Stimulated activated memory B cell treated with anti-CD40 and anti-IgM and Interleukin-4, amounts not matched to agents 10 μg/mL and 1 μg/mL and 100 μg/mL, for 72 hours (primary cell): ENCODE data around the gene RRN3.
"Not testable (repeated sequence)": the region's sequence is repeated elsewhere in the genome, so short reads cannot be mapped to it uniquely, and the experiment has no call there.

Experiments used
- ATAC-seq: fragments of 150-1000 bp; cut with Tn5 transposase; 2 replicates; pipeline ENCODE4 v1.10.0; 2021
- H3K27ac Mint-ChIP-seq: one replicate; pipeline ENCODE4 v1.8.0; 2022; ENCODE audit warnings: mild to moderate bottlenecking, mixed read lengths
- H3K27me3 Mint-ChIP-seq: one replicate; pipeline ENCODE4 v1.8.0; 2022; ENCODE audit warnings: mixed read lengths
- H3K36me3 Mint-ChIP-seq: one replicate; pipeline ENCODE4 v1.8.0; 2022; ENCODE audit warnings: mixed read lengths
- H3K4me1 Mint-ChIP-seq: one replicate; pipeline ENCODE4 v1.8.0; 2022; ENCODE audit warnings: mixed read lengths
- H3K4me3 Mint-ChIP-seq: one replicate; pipeline ENCODE4 v1.8.0; 2022; ENCODE audit warnings: mild to moderate bottlenecking, moderate library complexity, mixed read lengths
- H3K9me3 Mint-ChIP-seq: one replicate; pipeline ENCODE4 v1.8.0; 2022; ENCODE audit warnings: mixed read lengths

RRN3 gene

GRCh38 chr16:15045270-15045669 lies 48.8 kb downstream of the RRN3 start:
- H3K9me3 Mint-ChIP-seq, H3K27ac Mint-ChIP-seq, H3K4me1 Mint-ChIP-seq, ATAC-seq, H3K27me3 Mint-ChIP-seq, H3K4me3 Mint-ChIP-seq: not testable (repeated sequence)
- H3K36me3 Mint-ChIP-seq = peaks cover 38% of the 10 kb centered on the region

DNA sequence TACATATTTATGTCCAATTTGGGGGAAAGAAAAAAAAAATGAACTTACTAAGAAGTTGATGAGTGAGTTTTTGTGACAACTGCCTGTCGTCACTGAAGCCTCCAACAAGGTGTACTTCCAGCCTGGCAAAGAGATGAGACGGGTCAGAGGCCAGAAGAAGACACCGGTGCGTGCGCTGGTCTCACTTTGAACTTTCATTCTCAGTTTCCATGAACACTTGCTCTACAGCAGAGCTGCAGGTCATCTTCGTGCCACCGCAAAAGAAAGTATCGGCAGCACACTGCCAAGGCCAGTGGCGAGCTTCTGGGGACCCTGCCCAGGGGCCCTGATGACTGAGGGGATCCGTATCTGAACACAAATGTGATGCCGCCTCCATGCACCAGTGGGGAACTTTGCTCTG lies 49.8 kb downstream of the RRN3 start:
- ATAC-seq = no peak
- Mint-ChIP-seq H3K4me3 (no peak overlapping the region), H3K36me3 (peaks cover 38% of the 10 kb centered on the region), H3K27me3 (no peaks in the 10 kb centered on the region), H3K9me3 (no peaks in the 10 kb centered on the region), H3K4me1 (no peaks in the 10 kb centered on the region), H3K27ac (no peak overlapping the region)

DNA sequence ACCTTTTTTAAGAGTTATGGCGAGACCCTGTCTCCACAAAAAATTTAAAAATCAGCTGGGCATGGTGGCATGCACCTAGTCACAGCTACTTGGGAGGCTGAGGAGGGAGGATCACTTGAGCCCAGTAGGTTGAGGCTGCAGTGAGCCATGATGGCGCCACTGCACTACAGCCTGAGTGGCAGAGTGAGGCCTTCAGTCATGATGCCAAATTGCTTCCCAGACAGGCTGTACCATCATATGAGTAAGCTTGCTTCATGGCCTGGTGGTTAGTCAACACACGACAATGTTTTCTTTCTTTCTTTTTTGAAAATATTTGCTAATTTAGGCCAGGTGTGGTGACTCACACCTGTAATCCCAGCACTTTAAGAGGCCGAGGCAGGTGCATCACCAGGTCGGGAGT lies 50.7 kb downstream of the RRN3 start:
- Mint-ChIP-seq H3K27me3 (no peaks in the 10 kb centered on the region), H3K9me3 (no peaks in the 10 kb centered on the region), H3K27ac (no peak overlapping the region), H3K36me3 (peaks cover 38% of the 10 kb centered on the region), H3K4me3 (no peak overlapping the region), H3K4me1 (no peaks in the 10 kb centered on the region)
- ATAC-seq = no peak

DNA sequence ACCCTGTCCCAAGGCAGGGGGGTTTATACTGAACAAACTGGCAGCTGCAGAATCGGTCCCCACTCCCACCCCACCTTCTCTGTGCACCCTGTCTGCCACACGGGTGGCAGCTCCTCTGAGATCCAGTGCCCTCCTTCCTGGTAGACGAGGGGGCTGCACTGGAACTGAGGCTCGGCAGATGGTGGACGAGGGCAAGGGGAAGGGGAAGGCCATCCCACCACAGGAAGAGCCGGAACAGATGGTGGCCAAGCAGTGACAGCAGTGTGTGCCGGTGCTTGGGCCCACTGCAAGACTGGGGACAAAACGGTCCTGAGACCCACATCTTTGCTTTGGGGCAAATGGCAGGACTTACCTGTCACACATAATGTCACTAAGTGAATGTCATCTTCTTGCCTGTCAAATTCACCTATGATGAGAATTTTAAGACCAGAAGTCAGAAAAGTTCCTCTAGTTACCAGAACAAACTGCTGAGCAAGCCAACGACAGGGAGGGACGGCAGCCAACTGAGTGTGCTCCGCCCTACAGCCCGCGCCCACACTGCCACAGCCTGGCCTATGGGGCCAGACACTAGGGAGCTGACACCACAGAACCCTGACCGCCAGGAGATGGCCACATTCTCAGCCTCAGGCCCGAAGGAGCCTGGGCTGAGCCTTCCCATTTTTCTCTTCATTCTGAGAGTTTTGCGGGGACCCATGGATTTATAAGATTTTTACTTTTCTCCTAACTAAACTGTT lies 52.6 kb downstream of the RRN3 start:
- H3K4me3 Mint-ChIP-seq = no peak overlapping the region
- H3K27ac Mint-ChIP-seq = peak overlapping the region; percentile 32
- no peaks in the 10 kb centered on the region for H3K4me1 Mint-ChIP-seq
- peaks cover 33% of the 10 kb centered on the region for H3K36me3 Mint-ChIP-seq
- no peaks in the 10 kb centered on the region for H3K27me3 Mint-ChIP-seq
- no peaks in the 10 kb centered on the region for H3K9me3 Mint-ChIP-seq
- no peak for ATAC-seq

- Mint-ChIP-seq H3K4me1 (no peaks in the 10 kb centered on the region), H3K9me3 (no peaks in the 10 kb centered on the region), H3K27ac (no peak overlapping the region), H3K4me3 (no peak overlapping the region), H3K27me3 (no peaks in the 10 kb centered on the region), H3K36me3 (peaks cover 29% of the 10 kb centered on the region)
- no peak for ATAC-seq
Measured at GRCh38 chr16:15038689-15039088, 55.4 kb downstream of the RRN3 start.

DNA sequence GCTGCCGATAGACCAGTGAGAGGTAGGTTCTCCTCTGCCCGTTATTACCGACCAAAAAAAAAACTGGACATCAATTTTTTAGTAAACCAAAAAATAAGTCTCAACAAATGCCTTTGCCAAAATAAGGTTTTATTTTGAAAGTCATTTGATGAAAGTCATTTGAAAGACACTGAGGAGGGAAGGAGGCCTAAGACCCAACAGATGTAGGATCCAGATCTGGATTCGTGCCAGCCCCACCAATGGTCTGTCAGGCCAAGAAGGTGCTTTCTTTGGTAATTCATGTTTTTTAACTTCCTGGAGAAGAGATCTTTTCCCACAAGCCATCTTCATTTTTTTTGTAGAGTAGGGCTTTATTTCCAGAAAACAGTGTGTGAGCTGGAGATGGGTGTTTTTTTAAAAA lies 56.3 kb downstream of the RRN3 start:
- Mint-ChIP-seq H3K4me3 (no peak overlapping the region), H3K9me3 (no peaks in the 10 kb centered on the region), H3K27ac (no peak overlapping the region), H3K27me3 (no peaks in the 10 kb centered on the region), H3K4me1 (no peaks in the 10 kb centered on the region), H3K36me3 (peaks cover 35% of the 10 kb centered on the region)
- ATAC-seq = no peak

GRCh38 chr16:15037003-15037402 lies 57.1 kb downstream of the RRN3 start:
- Mint-ChIP-seq H3K27ac (no peak overlapping the region), H3K4me1 (no peaks in the 10 kb centered on the region), H3K9me3 (no peaks in the 10 kb centered on the region), H3K36me3 (peaks cover 39% of the 10 kb centered on the region), H3K27me3 (no peaks in the 10 kb centered on the region), H3K4me3 (no peak overlapping the region)
- ATAC-seq = no peak

GRCh38 chr16:15035163-15035729 lies 58.8 kb downstream of the RRN3 start:
- Mint-ChIP-seq H3K27me3 (no peaks in the 10 kb centered on the region), H3K36me3 (peaks cover 41% of the 10 kb centered on the region), H3K4me3 (no peak overlapping the region), H3K4me1 (no peaks in the 10 kb centered on the region), H3K27ac (no peak overlapping the region), H3K9me3 (no peaks in the 10 kb centered on the region)
- ATAC-seq = no peak

DNA sequence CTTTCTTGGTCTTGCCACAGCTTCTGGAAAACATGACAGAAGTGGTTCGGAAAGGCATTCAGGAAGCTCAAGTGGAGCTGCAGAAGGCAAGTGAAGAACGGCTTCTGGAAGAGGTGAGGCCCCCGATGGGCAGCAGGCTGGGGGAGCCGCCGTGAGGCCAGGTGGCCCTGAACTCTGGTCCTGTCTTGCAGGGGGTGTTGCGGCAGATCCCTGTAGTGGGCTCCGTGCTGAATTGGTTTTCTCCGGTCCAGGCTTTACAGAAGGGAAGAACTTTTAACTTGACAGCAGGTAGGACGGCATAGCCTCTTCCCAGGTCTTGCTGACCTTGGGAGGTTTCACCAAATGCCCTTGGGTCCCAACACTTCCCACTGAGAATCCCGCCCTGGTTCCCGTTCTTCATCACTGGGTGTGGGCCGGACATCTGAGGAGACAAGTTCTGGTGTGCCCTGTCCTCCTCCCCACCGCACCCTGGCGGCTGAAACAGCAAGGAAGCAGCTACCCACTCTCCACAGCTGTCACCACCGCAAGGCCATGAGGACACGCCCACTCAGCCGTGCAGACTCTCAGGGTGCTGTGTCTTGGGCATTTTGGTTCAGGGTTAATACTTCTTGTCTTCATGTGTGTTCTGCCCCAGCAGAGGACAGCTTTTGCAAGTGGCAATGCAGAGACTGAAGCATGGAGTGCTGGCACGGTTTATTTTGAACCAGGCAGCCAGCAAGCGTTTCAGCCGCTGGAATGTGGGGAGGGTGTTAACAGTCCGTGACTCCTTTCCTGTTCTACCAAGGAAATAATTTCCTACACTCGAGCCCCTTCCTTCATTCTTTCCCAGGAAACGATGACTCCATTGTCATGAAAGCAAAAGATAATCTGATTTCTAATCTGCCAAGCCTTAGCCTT lies 59.6 kb downstream of the RRN3 start:
- ATAC-seq = no peak
- no peak overlapping the region for H3K27ac Mint-ChIP-seq
- H3K4me3 Mint-ChIP-seq = no peak overlapping the region
- H3K9me3 Mint-ChIP-seq = no peaks in the 10 kb centered on the region
- no peaks in the 10 kb centered on the region for H3K4me1 Mint-ChIP-seq
- H3K36me3 Mint-ChIP-seq = peaks cover 41% of the 10 kb centered on the region
- H3K27me3 Mint-ChIP-seq = no peaks in the 10 kb centered on the region

GRCh38 chr16:15033309-15033707 lies 60.8 kb downstream of the RRN3 start:
- ATAC-seq = no peak
- peaks cover 50% of the 10 kb centered on the region for H3K36me3 Mint-ChIP-seq
- no peaks in the 10 kb centered on the region for H3K27me3 Mint-ChIP-seq
- no peaks in the 10 kb centered on the region for H3K9me3 Mint-ChIP-seq
- no peak overlapping the region for H3K4me3 Mint-ChIP-seq
- H3K27ac Mint-ChIP-seq = no peak overlapping the region
- no peaks in the 10 kb centered on the region for H3K4me1 Mint-ChIP-seq

DNA sequence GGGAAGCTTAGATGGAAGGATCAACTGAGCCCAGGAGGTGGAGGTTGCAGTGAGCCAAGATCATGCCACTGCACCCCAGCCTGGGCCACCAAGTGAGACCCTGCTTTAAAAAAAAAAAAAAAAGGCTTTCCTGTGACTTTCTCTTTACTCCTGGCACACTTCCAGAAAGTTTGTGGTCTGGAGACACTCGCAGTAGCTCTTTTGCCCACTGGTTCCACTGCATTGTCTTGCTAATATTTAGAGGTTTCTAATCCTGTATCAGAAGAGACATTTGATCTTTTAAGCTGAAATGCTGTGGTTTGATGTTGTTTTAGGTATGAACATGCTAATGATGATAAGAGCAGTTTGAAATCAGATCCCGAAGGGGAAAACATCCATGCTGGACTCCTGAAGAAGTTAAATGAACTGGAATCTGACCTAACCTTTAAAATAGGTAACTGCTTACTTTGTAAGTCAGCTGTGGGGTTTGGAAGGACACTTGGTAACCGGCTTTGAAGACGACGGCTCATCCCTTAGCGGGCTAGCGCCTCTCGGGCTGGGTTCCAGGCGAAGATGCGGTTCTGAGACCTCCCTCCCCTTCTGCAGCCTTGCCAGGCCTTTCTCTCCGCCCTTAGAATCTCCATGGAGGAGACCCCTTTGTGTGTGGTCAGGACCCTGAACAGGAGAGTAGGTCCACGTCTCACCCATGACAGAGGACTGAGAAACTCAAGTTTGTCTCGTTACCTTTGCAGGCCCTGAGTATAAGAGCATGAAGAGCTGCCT lies 61.3 kb downstream of the RRN3 start:
- H3K4me1 Mint-ChIP-seq = no peaks in the 10 kb centered on the region
- no peak overlapping the region for H3K27ac Mint-ChIP-seq
- no peak for ATAC-seq
- H3K27me3 Mint-ChIP-seq = no peaks in the 10 kb centered on the region
- peaks cover 53% of the 10 kb centered on the region for H3K36me3 Mint-ChIP-seq
- H3K4me3 Mint-ChIP-seq = no peak overlapping the region
- no peaks in the 10 kb centered on the region for H3K9me3 Mint-ChIP-seq

GRCh38 chr16:15031586-15031985 lies 62.5 kb downstream of the RRN3 start:
- Mint-ChIP-seq H3K9me3 (no peaks in the 10 kb centered on the region), H3K27me3 (no peaks in the 10 kb centered on the region), H3K4me1 (no peaks in the 10 kb centered on the region), H3K4me3 (no peak overlapping the region), H3K36me3 (peaks cover 58% of the 10 kb centered on the region), H3K27ac (no peak overlapping the region)
- no peak for ATAC-seq

GRCh38 chr16:15031179-15031578 lies 62.9 kb downstream of the RRN3 start:
- H3K36me3 Mint-ChIP-seq = peaks cover 56% of the 10 kb centered on the region
- no peaks in the 10 kb centered on the region for H3K27me3 Mint-ChIP-seq

DNA sequence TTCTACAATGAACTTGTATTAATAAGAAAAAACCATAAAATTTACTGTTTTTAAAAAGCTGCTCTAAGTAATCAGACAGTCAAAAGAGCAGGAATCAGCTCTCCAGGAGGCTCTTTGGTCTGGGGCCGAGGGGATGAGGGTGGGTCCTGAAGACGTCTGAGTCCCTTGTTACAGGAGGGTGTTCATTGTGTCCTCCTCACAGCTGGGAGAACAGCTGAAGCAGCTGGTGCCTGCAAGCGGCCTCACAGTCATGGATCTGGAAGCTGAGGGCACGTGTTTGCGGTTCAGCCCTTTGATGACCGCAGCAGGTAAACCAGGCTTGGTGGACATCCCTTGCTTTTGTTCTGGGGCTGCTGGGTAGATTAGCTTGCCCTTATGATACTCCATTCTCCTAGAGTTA lies 64.3 kb downstream of the RRN3 start:
- H3K27me3 Mint-ChIP-seq, H3K27ac Mint-ChIP-seq, ATAC-seq, H3K4me3 Mint-ChIP-seq, H3K4me1 Mint-ChIP-seq, H3K9me3 Mint-ChIP-seq: not testable (repeated sequence)
- H3K36me3 Mint-ChIP-seq = peaks cover 60% of the 10 kb centered on the region

More at GRCh38 chr16:15031179-15031578, 62.9 kb downstream of the RRN3 start:
- Mint-ChIP-seq H3K9me3 (no peaks in the 10 kb centered on the region), H3K27ac (no peak overlapping the region), H3K4me3 (no peak overlapping the region), H3K4me1 (no peaks in the 10 kb centered on the region)
- ATAC-seq = no peak
